GM12801 (cell line): ENCODE results near the gene PACSIN3.

Source experiments
- CTCF ChIP-seq: IDR thresholded peaks from one replicate; pipeline ENCODE4 v1.5.1; 2011; ENCODE audit warnings: control low read depth; ENCODE audit not compliant: insufficient read length; ENCODE audit errors: extremely low read depth

Gene PACSIN3

GRCh38 chr11:47222696-47223095 lies 36.5 kb upstream of the PACSIN3 start:
- no peak for TF ChIP-seq CTCF

GRCh38 chr11:47220401-47220821 lies 34.2 kb upstream of the PACSIN3 start:
- no peak for TF ChIP-seq CTCF

GRCh38 chr11:47216121-47216798 lies 30.0 kb upstream of the PACSIN3 start:
- no peak for TF ChIP-seq CTCF

- no peak for TF ChIP-seq CTCF
Observed at GRCh38 chr11:47215366-47215910, 29.2 kb upstream of the PACSIN3 start.

GRCh38 chr11:47213950-47214565 lies 27.8 kb upstream of the PACSIN3 start:
- no peak for TF ChIP-seq CTCF

GRCh38 chr11:47212938-47213337 lies 26.7 kb upstream of the PACSIN3 start:
- TF ChIP-seq CTCF, result no peak

- TF ChIP-seq CTCF, result no peak
Observed at GRCh38 chr11:47208628-47209027, 22.4 kb upstream of the PACSIN3 start.
